GM19455 (cell line): ENCODE results near the gene TARM1.

Experiments
- ATAC-seq: cut with Tn5 transposase; IDR thresholded peaks from one replicate; pipeline ENCODE4 v1.9.1; 2021; ENCODE audit not compliant: unreplicated experiment

The TARM1 gene

DNA sequence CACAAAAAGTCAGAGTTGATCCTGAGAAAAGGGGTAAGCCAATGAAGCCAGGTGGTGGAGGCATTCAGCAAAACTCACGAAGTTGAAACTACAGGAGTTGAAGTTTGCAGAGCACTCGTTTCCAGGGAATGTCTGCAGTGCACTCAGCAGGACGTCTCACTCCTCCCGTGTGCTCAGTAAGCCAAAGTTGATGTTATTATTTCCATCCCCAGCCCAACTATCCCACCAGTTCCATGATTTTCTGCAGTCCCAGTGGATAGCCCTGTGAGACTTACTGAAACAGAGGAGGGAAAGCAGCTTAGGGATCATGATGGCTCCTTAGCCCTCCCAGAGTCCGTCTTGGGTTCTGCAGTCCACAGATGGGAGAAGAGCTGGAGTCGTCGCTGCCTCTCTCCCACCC, at the start of gene TARM1:
Gene TARM1 (minus strand): TSS at position 334 of the 400 bp plus-strand sequence. CDS start 25 bp downstream, at position 309.
- ATAC-seq = no peak

DNA sequence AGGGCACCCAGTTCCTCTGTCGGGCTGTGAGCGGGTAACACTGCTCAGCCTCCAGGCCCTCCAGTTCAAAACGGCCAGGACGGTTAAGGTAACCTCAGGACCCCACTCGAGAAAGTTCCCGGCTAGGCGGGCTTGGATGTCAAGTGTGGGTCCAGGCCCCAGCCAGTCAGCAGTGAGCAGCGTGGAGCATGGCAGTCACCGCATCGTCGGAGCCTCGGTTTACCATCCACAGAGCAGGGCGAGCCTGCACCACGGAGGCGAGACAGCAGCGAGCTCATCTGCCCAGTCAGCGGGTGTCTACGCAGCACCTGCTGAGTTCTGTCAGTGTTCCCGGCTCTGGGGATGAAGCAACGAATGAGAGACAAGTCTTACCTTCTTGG, 48.4 kb upstream of the TARM1 start:
- no peak for ATAC-seq

DNA sequence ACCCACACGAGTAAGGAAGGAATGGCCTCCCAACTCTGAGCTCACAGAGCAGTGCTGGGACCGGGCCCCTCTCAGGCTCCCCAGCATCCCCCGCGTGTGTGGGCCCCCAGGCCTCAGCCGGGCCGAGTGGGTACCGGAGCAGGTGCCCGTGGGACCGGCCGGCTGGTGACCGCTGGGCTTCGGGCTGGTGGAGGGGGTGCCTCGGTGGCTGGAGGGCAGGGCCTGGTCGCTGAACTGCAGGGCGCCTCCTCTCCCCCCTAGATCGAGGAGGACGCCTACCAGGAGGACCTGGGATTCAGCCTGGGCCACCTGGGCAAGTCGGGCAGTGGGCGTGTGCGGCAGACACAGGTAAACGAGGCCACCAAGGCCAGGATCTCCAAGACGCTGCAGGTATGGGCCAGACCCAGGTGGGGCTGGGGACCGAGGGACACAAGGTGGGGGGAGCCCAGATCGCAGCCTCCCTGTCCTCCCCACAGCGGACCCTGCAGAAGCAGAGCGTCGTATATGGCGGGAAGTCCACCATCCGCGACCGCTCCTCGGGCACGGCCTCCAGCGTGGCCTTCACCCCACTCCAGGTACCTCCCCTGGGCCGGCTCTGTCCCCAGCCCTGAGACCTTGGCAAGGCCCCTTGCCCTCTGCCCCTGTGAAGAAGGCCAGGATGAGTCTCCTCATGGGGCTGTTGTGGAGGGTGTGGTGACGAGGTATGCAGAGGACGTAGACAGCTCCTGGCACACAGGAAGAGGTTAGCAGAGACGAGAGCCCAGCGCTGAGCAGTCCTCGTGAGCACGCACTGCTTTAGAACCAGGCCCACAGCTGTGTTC, 47.8 kb upstream of the TARM1 start:
- ATAC-seq = no peak

DNA sequence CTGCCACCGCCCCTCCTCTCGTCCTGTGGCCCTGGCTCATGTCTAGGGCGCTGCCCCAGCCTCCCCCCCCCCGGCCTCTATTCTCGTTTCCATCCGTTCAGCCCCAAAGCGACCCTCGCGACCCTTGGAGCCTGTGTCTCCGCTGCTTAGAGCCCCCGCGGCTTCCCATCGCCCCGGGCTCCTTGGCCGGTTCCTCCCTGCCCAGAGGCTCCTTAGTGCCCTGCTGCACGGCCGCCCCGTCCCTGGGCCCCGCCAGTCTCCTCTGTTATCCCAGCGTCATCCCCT, 47.2 kb upstream of the TARM1 start:
- no peak for ATAC-seq

DNA sequence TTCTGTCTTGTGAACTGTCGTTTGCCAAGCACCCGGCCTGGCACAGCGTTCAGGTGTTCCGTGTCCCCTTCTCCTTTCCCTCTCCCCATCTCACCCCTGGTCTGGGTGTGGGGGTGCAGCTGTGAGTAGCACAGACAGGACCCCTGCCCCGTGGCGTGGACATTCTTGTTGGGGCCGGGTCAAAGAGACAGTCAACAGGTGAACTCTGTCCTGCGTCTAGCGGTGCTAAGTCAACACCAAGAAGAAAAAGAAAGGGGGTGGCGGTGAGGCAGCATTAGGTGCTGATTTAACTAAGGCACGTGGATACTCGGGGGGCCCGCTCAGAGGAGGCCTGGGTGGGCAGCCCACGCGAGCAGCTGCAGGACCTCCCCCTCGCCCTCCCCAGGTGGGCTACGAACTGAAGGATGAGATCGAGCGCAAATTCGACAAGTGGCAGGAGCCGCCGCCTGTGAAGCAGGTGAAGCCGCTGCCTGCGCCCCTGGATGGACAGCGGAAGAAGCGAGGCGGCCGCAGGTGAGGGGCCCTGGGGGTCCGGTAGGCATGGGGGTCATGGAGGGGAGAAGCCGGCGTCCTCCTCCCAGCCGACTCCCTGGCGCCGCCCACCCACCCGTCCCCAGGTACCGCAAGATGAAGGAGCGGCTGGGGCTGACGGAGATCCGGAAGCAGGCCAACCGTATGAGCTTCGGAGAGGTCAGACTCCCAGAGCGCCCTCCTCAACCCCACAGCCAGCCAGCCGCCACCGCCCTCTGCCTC, 46.7 kb upstream of the TARM1 start:
- ATAC-seq = no peak

DNA sequence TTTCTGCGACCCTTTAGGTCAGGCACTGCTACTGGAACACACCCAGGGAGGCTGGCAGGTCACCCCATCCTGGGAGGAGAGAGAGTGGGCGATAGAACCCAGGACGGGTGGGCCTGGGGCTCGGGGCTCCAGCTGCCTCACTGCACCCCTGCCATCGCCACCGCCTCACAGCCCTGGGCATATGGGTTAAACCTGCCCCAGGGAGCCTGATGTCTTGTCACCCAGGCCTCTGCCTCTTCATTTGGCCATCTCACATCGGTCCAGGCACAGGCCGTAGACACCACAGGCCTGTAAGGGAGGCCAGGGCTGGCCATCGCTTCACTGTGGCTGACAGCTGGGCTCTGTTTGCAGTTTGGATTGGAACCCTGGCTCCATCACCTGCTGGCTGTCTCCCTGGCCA, 44.5 kb upstream of the TARM1 start:
- ATAC-seq = no peak

DNA sequence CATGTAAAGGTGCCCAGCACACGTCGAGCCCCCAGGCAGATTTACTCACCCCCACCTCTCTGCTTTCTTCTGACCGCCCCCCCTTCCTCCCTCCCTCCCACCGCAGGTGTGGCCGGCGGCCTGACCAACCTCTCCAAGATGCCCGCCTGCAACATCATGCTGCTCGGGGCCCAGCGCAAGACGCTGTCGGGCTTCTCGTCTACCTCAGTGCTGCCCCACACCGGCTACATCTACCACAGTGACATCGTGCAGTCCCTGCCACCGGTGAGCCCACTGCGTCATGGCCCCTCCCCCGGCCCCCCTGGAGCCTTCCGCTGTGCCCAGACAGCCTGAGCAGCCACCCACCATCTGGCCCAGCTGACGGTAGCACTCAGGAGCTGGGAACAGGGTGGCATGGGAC, 43.2 kb upstream of the TARM1 start:
- ATAC-seq = no peak

DNA sequence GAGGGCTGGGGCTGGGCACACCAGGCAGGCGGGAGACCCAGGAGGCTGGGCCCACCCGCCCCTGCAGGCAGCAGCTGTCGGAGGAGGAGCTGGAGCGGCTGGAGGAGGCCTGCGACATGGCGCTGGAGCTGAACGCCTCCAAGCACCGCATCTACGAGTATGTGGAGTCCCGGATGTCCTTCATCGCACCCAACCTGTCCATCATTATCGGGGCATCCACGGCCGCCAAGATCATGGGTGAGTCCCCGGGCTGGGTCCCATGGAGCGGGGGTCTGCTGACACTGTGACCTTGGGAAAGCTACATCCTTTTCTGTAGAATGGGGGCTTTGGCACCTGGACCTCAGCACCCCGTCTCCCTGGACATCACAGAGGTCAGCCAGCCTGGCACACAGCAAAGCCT, 42.5 kb upstream of the TARM1 start:
- ATAC-seq = no peak

DNA sequence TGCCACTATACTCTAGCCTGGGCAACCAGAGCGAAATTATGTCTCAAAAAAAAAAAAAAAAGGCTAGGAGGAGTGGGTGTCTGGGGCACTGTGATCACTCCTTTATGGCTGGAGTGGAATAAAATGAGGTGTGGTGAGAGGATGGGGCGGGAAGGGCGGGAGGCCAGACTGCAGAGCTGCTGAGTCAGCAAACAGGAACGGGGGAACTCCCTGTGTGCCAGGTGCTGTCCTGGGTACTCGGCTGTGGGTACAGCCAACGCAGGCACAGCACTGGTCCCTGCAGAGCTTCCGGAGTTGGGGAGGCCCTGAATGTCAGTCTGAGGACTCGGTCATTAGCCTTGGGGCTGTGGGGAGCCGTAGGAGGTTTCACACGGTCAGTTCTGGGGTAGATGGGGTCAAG, 40.1 kb upstream of the TARM1 start:
- ATAC-seq = no peak

DNA sequence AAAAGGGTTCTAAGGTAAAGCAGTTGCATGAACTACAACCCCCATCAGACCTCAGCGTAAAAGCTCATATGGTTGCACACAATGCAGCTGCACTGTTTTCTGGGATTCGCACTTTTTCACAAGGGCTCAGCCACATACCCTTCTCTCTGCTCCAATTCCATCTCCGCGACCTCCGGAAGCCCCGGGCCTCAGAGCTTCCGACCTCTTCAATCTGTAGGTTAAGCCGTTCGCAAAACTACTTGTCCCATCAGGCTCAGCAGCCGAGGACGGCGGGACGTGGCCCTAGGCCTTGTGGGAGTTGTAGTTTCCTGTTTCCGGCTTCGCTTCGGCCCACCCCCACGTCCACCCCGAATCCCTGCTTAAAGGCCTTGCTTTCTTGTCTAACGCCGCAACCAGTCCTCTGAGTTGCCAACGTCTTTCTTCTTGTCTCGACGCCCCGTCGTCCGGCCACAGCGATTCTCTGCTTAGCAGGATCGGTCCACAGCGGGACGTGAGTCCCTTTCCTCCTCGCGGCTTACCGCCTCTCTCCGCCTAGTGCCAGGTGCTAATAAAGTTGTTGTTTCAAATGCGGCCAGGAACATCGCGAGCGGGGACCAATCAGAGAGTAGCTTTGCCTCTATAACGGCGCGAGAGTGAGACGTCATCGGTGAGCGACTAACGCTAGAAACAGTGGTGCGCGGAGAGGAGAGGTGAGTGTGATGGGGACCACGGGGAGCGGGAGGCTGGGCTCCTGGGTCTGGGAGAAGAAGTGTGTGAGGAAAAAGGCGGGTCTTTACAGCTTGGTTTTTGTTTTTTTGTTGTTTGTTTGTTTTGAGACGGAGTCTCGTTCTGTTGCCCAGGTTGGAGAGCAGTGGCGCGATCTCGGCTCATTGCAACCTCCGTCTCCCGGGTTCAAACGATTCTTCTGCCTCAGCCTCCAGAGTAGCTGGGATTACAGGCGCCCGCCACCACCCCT, 34.2 kb upstream of the TARM1 start, which contains the start of the genes PRPF31 and TFPT:
Gene PRPF31 (plus strand): TSS at position 646 of the 955 bp plus-strand sequence. CDS start 2,525 bp downstream, outside the sequence.
Gene TFPT (minus strand): TSS at position 549 of the 955 bp plus-strand sequence. CDS start 388 bp downstream, at position 161.
- peak; percentile 87 for ATAC-seq

DNA sequence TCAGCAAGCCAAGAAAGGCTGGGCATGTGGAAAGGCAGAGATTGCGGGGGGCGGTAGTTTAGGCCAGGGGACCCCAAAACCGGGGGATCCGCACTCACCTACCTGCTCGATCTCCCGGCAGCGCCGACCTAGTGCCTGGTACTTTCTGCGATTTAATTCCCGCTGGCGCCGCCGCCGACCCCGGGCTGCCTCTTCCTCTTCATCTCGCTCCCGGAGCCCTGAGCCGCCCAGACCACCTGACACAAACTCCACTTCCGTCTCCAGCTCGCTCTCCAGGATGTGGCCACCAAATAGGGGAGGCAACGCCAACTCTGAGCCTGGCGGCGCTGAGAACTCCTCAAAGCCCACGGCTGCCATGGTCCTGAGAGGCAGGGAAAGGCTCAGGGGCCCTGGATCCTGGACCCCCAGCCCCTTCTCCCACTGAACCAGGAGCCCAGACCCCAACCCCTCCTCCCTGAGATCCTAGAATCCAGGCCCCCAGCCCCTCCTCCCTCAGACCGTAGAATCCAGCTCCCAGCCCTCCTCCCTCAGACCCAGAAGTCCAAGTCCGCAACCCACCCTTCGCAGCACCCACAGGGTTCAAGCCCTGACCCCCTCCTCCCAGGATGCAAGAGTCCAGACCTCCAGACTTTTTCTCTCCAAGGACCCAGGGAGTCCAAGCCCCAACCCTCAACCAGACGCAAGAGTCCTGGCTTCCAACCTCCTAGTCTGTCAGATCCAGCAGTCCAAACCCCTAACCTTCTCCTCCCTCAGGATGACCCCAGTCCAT, 33.4 kb upstream of the TARM1 start:
- ATAC-seq = no peak

DNA sequence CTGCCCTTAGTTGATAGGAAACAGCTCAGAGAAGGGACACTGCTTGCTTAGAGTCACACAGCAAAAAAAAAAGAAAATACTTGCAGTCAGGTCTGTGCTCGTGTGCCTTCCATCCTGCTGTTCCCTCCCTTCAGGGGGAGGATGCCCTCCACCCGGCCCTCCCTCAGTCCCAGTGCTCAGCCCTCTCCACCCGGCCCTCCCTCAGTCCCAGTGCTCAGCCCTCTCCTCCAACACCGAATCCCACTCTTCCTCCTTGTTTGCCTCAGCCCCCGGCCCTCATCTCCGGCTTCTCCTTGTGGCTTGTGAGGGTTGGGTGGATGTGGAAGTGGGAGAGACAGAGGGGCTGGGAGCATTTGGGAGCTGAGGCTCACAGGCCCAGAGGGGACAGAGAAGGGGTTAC, 28.5 kb upstream of the TARM1 start:
- no peak for ATAC-seq

DNA sequence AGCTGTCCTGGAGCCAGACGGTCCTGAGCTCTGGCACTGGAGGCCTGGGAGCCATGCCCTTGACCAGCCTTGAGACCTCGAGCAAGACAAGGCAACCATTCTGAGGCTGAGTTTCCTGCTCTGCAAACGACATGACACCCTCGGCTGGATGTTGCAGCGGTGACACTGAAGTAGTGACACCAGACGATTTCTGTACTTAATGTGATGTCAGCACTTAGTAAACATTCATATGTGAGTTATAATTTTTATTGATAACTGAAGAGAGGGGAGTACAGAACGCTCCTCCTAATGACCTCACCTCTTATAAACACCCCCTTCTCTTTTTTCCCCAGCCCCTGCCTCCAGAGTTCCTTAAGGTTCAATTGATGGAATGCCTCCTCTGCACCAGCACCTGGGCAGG, 27.3 kb upstream of the TARM1 start:
- ATAC-seq = no peak

DNA sequence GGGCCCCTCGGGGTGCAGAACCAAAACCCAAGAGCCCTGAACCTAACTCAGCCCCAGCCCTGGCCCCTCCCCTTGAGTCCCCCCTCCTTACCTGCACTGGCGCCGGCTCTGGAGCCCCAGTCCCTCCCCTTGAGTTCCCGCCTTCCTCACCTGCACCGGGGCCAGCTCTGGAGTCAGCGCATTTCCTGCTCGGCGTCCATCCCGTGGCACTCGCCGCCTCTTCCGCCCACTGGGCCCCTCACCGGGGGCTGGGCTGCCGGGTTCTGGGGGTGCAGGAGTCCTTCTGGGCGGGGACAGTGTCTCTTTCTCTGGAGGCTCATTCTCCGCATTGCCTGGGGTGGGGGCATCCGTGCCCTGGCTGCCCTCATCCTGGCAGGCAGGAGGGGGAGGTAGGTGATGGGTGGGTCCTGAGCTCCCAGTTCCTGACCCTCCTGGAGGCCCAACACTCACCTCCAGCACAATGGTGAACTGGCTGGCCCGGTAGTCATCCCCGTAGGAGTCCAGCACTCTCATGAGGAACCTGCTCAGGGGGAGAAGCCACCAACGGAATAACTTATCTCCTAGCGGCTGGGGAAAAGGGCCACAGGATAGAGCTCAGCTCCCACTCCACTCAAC, 26.8 kb upstream of the TARM1 start:
- ATAC-seq = no peak

DNA sequence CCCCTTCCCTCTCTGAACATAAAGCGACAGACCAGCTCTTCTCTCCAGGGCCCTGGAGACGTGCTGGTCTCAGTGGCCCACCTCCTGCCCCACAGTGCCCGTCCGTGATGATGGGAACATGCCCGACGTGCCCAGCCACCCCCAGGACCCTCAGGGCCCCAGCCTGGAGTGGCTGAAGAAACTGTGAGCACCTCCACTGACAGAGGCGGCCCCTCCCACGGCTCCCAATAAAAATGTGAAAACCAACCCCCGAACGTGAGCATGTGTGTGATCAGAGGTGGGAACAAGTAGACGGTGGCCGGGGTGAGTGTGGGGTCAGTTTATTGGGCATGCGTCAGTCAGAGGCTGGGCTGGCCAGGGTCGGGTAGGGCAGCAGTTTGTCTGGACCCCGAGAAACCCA, 25.6 kb upstream of the TARM1 start:
- no peak for ATAC-seq

DNA sequence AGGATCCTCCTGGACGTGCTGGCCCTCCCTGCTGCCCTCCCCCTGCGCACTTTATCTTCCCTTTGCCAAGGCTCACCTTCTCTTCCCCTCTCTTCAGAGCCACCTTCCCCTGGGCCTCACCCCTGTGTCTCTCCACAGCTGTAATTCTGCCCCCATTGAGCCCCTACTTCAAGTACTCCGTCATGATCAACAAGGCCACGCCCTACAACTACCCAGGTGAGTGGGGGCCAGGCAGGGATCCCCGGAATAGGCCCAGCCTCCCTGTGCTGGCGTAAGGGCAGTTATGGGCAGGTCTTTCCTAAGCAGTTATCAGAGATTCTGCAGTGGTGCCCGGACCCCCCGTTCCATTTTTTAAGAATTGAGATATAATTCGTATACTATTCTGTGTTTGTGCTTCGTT, 24.6 kb upstream of the TARM1 start:
- no peak for ATAC-seq

DNA sequence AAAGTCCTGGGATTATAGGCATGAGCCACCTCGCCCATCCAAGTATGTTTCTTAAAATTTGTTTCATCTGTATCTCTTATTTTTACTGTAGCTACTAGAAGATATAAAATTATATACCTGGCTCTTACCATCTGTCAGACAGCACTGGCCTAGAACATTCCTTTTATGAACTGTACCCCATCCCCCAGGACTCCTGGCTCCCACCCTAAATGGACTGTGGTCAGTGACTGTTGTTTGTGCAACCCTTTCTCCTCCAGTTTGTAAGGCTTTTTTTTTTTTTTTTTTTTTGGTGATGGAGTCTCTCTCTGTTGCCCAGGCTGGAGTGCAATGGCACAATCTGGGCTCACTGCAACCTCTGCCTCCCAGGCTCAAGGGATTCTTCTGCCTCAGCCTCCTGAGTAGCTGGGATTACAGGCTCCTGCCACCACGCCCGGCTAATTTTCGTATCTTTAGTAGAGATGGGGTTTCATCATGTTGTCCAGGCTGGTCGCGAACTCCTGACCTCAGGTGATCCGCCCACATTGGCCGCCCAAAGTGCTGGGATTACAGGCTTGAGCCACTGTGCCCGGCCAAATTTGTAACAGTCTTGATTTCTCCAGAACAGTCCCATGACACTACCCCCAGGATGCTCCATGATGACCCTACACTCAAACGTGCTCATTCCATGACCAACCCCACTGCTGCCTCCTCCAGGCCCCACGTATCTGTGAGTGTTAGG, 24.0 kb upstream of the TARM1 start:
- ATAC-seq = no peak

DNA sequence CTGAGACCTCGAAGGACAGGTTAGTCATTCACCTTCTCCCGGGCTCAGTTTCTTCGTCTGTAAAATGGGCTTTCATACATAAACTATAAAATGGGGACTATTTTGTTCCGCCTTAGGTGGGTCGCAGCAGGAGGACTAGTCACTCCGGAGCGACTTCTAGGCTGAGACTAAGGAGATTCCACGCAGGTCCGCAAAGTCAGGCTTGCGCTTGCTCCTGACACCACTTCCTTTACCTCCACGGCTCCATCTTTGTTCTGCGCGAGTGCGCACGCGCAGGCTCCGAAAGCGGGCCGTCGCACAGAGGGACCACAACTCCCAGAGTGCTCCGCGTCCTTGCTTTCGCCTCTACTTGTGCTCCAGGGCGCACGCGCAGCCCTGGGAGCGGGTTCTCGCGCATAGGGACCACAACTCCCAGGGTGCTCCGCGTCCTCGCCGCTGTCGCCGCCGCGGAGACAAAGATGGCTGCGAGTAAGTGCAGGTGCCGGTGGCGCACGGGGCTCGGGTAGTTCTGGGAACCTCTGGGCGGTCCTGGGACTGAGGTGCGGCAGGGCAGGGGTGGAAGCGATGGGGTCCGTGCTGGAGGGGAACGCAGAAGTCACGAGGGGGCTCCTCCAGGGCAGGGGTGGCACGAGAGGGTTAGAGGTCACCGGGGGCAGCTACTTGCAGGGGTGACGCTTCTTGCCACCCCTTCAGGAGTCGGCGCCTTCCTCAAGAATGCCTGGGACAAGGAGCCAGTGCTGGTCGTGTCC, 21.4 kb upstream of the TARM1 start, which contains the start of gene NDUFA3:
Gene NDUFA3 (plus strand): TSS at position 435 of the 749 bp plus-strand sequence. CDS start 24 bp downstream, at position 459.
- ATAC-seq = peak; percentile 85

DNA sequence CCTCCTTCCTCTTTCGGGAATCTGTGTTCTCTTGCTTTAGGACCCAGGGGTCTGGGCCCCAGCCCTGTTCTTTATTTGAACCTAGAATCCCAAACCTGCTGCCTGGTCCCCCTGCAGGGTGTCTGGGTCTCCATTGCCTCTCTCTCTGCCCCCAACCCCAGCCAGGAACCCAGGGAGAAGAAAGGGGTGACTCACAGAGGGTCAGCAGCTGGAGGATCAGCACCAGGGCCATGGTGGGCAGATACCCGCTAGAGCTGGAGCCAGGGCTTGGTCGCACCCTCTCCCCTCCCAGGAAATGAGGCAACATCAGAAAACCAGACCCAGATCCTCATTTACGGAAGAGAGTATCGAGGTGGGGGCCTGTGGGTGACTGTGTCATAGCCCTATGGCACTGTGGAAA, 19.4 kb upstream of the TARM1 start, which contains the start of gene OSCAR:
Gene OSCAR (minus strand): TSS at position 243 of the 400 bp plus-strand sequence. CDS start 11 bp downstream, at position 232.
- ATAC-seq = no peak
